Fibroblast of upper back skin (primary cell): Measurements from ENCODE around the gene ELP2.
"Not testable (repeated sequence)": the region's sequence is repeated elsewhere in the genome, so short reads cannot be mapped to it uniquely, and the experiment has no call there.

Experiments used
- DNase-seq: peaks from one replicate; pipeline ENCODE4 v3.0.0-alpha.2; 2013

Gene ELP2, protein sequence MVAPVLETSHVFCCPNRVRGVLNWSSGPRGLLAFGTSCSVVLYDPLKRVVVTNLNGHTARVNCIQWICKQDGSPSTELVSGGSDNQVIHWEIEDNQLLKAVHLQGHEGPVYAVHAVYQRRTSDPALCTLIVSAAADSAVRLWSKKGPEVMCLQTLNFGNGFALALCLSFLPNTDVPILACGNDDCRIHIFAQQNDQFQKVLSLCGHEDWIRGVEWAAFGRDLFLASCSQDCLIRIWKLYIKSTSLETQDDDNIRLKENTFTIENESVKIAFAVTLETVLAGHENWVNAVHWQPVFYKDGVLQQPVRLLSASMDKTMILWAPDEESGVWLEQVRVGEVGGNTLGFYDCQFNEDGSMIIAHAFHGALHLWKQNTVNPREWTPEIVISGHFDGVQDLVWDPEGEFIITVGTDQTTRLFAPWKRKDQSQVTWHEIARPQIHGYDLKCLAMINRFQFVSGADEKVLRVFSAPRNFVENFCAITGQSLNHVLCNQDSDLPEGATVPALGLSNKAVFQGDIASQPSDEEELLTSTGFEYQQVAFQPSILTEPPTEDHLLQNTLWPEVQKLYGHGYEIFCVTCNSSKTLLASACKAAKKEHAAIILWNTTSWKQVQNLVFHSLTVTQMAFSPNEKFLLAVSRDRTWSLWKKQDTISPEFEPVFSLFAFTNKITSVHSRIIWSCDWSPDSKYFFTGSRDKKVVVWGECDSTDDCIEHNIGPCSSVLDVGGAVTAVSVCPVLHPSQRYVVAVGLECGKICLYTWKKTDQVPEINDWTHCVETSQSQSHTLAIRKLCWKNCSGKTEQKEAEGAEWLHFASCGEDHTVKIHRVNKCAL

DNA sequence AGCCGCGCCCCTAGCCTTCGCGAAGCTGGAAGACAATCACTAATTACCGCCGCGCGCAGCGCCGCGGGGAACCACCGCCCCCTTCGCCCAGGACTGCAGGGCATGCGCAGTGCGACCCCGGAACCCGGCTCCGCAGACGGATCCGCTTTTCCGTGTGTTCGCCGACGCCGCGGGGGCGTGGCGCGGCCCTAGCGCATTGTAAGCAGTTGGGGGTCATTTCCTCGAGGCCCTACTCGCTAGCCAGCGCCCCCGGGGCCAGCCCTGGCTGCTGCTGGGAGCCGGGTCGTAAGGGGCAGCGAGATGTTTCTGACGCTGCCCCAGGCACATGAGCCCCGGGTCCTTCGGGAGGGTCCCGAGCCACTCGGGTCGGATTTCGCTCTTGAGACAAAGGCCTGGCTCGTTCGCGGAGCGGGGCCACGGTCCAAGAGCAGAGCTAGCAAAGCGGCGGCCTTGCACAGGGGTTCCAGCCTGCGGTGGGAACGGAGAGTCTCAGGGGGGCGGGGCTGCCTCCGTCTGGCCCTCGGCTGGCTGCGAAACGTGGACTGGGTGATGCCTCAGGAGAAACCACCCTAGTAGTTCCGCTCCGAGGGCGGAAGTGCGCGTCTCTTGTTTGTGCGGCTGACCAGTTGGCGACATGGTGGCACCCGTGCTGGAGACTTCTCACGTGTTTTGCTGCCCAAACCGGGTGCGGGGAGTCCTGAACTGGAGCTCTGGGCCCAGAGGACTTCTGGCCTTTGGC lies at the start of gene ELP2, which contains the start of gene SLC39A6:
ELP2 (plus strand) TSS at position 600 of the 739 bp plus-strand sequence; CDS start at position 635, 35 bp downstream.
SLC39A6 (minus strand) TSS at position 41 of the 739 bp plus-strand sequence. CDS start 2,333 bp downstream, outside the sequence.
- DNase-seq = peak; percentile 93

DNA sequence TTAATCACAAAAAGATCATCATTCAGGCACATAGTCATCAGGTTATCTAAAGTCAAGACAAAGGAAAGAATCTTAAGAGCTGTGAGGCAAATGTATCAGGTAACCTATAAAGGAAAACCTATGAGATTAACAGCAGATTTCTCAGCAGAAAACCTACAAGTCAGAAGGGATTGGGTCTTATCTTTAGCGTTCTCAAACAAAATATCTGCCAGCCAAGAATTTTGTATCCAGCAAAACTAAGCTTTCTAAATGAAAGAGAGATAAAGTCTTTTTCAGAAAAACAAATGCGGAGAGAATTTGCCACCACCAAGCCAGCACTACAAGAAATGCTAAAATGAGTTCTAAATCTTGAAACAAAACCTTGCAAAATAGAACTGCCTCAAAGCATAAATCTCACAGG lies 48.6 kb upstream of the ELP2 start:
- DNase-seq = not testable (repeated sequence)

DNA sequence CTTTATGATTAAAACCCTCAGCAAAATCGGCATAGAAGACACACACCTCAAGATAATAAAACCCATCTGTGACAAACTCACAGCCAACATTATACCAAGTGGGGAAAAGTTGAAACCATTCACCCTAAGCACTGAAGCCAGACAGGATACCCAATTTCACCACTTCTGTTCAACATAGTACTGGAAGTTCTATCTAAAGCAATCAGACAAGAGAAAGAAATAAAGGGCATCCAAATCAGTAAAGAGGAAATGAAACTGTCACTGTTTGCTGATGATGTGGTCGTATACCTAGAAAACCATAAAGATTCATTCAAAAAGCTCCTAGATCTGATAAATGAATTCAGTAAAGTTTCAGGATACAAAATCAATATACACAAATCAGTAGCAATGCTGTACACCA lies 46.0 kb upstream of the ELP2 start:
- no peak for DNase-seq

DNA sequence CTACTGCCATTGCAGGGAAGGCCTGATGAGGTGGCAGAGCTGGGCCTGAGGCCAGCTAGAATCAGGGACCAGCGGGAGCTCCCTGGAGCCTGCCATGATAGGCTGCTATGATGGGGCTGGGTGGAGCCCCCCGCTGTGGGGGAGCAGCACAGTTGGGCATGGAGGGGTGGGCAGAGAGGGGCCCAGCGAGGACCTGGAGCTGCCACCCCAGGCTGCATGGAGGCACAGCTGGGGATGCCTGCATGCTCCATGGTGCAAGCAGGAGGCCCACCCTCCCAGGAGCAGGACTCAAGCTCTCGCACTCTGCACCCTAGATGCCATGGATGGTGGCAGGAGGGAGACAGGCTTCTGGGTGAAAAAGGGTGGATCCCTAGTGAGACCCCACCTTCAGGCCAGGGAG lies 44.5 kb upstream of the ELP2 start:
- no peak for DNase-seq

DNA sequence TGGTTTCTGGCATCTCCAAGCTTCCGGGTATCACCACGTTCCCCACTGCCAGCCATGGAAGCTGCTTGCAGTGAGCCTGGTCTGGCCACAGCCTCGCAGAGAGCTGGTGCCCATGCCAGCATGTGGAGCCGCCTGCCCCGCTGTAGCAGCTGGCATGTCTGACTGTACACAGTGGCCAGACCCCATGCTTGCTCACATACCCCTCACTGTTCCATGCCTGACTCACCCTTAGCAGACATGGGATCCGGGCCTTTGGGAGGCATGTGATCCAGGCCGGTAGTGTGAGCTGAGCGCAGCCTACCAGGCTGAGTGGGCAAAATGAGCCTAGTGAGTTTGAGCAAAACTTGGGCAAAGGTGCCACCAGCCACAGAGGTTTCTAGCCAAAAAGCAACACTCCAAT lies 43.5 kb upstream of the ELP2 start:
- DNase-seq = no peak

DNA sequence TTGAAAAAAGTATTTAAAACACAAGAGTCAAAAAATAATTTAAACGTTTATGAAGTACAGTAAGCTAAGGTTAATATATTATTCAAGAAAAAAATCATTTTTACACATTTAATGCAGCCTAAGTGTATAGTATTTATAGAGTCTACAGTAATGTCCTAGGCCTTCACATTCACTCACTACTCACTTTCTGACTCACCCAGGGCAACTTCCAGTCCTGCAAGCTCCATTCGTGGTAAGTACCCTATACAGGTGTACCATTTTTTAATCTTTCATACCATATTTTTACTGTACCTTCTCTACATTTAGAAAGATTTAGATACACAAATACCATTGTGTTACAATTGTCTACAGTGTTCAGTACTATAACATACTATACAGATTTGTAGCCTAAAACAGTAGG lies 41.4 kb upstream of the ELP2 start:
- no peak for DNase-seq

DNA sequence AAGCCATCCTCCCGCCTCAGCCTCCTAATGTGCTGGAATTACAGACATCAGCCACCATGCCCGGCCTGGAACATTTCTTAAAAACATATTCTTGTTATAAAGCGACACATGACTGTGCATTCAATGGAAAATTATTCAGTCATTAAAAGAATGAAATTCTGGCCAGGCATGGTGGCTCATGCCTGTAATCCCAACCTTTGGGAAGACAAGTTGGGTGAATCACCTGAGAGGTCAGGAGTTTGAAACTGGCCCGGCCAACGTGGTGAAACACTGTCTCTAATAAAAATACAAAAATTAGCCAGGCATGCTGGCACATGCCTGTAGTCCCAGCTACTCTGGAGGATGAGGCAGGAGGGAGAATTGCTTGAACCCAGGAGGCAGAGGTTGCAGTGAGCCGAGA lies 40.7 kb upstream of the ELP2 start:
- no peak for DNase-seq

DNA sequence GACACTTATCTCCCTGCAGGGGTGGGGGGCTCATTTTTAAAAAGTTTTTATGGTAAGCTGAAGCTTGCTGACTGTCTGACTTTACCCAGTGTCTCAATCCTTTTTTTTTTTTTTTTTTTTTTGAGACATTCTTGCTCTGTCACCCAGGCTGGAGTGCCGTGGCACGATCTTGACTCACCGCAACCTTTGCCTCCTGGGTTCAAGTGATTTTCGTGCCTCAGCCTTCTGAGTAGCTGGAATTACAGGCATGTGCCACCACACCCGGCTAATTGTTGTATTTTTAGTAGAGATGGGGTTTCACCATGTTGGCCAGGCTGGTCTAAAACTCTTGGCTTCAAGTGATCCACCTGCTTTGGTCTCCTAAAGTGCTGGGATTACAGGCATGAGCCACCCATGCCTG lies 37.6 kb upstream of the ELP2 start:
- DNase-seq = not testable (repeated sequence)

DNA sequence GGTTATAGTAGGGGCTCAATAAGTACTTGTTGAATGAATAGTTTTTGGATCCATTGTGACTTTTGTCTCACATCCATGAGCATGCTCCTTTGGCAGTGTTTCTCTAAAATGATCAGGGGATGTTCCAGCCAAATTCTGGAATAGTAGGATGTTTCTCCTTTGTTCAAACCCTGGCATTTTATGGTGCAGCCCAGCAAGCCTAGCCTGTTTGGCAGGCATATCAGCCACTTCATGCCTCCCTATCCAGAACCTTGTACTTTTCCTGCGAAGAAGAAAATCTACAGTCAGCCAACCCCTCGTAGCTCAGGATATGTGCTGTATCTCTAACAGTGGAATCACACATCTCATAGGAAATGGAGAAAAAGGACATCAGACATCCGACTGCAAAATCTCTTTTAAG lies 35.3 kb upstream of the ELP2 start:
- no peak for DNase-seq

DNA sequence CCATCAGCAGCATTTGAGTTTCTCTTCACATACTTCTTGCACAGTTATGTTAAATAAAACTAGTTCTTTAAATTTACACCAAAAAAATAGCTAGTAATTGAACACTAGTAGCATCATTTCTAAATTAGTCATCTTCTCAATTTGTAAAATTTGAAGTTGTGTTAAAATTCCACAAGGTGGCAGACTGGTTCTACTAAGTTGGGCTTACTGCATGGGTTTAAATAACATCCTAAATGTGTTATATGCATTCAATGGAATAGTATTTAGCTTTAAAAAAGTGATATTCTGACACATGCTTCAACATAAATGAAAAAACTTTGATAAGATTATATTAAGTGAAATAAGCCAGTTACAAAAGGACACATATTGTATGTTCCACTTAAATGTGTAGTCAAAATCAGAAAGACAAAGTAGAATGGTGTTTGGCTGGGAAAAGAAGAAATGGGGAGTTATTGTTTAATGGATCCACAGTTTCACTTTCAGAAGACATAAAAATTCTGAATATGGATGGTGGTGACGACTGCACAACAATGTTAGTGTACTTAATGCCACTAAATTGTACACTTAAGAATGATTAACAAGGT lies 33.7 kb upstream of the ELP2 start:
- DNase-seq = peak; percentile 74

DNA sequence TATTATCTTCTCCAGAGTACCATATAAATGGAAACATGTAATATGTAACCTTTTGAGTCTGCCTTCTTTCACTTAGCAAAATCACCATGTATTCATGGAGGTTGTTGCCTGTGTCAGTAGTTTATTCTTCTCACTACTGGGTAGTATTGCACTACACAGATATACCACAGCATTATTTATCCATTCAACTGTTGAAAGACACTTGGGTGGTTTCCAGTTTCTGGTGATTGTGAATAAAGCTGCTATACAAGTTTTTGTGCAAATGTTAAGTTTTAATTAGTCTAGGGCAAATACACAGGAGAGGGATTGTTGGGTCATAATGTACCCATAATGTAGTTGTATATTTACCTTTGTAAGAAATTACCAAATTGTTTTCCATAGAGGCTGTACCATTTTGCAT lies 32.7 kb upstream of the ELP2 start:
- DNase-seq = no peak

DNA sequence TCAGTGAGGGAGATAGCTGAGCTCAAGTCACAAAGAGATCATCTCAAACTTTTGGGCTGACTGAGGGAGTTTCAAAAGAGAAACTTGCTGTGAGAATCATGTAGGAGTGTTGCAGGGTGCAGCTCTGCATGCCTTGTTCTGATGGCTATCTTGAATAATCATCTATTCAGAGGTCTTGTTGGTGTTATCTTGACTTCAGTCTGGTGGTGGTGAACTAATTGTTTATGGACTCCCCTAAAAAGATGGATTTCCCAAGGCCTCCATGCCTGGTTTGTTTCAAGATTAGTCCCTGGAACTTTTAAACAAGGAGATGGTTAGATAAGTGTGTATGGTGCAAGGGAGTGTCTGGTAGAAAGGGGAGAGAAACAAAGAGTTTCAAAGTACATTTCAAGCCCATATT lies 30.4 kb upstream of the ELP2 start:
- DNase-seq = no peak

DNA sequence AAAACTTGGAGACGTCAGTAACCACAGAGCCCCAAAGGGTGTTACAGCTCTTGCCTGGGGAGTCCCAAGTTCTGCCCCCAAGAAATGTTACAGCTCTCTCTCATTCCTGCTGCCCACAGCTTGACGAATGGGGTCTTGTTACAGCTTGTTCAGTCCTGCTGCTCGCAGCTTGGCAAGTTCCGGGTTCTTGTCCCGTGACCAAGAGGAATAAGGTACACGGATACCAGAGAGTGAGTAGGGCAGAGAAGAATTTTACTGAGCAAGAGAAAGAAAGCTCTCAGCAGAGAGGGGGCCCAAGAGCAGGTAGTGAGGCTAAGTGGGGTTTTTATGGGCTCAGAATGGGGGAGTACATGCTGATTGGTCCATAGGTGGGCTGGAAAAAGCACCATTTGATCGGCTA lies 27.8 kb upstream of the ELP2 start:
- no peak for DNase-seq

DNA sequence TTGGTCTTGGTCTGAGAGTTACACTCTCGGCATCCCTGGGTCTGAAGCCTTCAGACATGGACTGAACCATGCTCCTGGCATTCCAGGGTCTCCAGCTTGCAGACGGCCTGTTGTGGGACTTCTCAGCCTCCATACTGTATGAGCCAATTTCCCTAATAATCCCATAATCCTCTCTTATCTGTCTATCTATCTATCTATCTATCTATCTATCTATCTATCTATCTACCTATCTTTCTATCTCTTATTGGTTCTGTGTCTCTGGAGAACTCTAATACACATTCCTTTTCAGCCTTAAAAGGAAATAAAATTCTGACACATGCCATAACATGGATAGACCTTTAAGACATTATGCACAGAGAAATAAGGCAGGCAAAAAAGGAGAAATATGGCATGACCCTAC lies 24.9 kb upstream of the ELP2 start:
- DNase-seq = no peak

DNA sequence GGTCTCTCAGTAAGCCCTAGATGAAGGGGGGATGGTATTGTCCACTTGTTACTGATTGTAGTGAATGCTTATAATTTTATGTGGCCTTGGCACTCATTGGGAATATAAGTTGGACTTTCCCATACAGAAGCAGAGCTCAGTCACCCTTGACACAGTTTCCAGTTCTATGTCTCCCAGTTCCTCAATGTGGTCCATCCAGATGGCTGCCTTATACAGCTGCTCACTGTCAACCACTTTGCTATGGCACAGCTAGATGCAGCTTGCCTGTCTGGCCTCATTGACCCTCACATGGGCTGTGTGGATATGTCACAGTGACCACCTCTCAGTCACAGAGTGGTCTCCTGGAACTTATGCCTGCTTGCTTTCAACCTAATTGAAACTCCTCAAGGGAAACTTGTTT lies 22.2 kb upstream of the ELP2 start:
- no peak for DNase-seq

DNA sequence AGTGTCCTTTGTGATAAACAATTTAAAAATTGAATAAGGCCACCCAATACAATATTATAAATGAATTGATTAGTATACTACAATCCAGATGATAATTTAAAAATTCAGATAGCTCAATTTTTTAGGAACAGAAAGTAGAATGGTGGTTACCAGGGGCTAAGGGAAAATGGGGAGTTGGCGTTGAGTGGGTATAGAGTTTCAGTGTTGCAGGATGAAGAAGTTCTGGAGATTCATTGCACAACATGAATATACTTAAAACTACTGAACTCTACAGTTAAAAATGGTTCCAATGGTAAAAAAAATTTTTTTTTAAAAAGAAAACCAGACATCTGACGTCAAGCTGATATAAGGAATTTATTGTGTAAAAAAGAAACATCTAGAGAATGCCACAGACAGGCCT lies 21.5 kb upstream of the ELP2 start:
- DNase-seq = no peak

DNA sequence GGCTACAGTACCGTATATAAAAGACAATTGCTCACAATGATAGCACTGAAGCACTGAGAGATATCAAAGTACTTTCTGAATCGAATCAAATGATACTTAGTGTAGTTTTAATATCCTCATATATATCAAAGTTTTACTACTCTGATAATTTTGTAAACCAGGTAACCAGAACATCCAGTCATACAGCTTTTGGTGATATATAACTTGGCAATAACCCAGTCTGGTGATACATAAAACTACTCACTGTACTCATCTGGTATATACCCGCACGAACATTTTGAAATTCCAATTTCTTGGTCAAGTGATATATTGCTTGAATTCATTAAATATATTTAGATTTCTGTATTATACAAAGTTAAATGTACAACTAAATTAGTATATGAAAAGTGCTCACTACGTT lies 21.1 kb upstream of the ELP2 start:
- no peak for DNase-seq

DNA sequence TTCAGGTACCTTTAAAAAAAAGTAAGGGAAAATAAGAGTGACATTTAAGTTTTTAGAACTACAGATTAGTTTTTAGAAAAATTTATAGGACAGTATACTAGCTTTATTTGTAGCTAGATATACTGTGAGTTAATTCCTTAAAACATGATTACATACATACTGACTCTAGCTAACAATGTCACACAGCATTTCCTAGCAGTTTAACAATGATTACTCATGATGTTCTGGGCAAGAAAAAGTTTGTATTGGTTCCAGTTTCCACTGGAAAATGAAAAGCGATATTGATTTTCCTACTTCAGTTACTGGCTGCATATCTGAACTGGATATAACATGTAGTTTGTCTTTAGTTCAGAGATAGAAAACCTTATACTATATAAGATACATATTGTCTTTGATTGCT lies 20.0 kb upstream of the ELP2 start:
- DNase-seq = no peak

DNA sequence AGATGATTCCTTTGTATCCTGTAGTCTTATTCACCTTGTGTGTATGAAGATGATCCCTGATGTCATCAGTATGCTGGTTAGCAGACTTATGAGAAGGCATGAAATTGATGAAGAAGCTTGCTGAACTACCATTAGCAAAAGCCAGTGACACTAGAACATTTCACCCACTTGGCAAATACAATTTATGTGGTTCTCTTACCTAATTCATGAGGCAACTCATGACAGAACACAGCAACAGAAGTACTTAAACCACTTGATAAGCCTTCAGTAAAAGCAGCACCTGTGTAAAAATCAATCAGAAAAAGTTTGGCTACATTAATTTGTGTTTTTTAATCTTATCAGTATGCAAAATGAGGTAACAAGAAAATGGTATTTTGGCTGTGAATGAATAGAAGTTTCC lies 17.4 kb upstream of the ELP2 start:
- no peak for DNase-seq

DNA sequence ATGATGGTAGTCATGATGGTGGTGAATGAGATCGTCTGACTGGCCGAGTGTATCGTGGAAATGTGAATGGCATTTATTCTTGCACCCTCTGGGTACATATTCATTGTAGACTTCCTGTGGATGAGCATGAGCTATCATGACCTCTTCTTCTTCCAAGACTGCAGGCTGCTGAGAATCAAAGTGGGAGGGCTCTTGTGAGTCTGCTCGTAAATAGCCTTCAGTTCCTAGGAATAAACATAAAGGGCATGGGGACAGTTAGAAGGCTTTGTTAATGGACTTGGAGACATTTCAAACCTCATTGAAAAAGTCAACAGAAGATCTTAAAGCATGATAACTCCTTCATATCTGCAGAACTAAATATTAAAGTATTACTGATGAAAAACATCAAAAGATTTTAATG lies 15.4 kb upstream of the ELP2 start:
- no peak for DNase-seq

DNA sequence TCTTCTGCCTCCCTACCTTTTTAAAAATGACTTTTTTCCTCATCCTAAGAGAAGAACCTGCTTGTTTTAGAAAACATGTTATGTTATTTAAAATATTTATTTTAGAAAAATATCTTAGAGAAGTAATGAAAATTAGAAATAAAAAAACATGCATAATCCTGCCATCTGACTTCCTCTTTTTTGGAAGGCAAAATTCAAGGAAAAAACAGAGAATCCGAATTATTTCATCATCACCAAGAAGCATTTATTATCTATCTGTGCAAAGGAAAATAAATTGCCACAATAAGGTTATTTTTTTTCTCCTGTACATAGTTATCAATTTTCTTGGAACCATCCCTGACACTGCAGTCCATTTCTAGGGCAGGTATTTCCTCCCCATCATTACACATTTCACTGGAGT lies 15.0 kb upstream of the ELP2 start:
- DNase-seq = no peak

DNA sequence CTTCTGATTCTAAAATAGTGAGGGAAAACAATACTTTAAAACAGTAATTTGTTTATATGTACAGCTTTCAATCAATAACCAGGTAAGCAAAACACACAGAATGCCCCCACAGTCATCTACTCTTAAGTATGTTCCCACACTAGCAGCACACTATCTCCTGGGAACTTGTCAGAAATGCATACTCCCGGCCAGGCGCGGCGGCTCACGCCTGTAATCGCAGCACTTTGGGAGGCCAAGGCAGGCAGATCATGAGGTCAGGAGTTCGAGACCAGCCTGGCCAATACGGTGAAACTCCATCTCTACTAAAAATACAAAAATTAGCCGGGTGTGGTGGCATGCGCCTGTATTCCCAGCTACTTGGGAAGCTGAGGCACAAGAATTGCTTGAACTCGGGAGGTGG lies 12.9 kb upstream of the ELP2 start:
- not testable (repeated sequence) for DNase-seq

DNA sequence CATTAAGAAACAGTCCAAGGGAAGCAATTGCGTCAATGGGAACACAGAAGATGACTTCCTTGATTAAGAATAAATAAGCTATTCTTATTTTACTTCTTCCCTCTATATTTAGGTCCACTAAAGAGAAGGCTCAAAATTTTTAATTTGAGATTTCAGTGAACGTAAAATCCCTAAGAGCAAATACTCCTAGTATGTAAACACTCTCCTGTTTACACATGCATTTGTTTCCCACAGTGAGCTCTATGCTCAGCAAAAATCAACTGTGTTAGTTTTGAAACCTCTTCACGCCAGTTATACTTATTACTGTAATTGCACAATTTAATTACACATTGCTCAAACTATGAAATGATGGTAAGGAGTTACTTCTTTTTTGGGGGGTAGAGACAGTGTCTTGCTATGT lies 9.4 kb upstream of the ELP2 start:
- no peak for DNase-seq
